SU-DHL-6 (cell line): ENCODE measurements around the gene MOSMO.

Source experiments
- H2AFZ ChIP-seq: fragments of 200-600 bp; sonication (generic); 2 replicates; pipeline ENCODE4 v1.6.1; 2014; ENCODE audit warnings: low read depth, mild to moderate bottlenecking, moderate library complexity, mixed read lengths, antibody characterized with exemption, low read length; ENCODE audit not compliant: severe bottlenecking
- H3F3A ChIP-seq: fragments of 200-600 bp; shearing (Covaris generic); 2 replicates; pipeline ENCODE4 v1.6.0; 2016; ENCODE audit warnings: antibody characterized with exemption, mild to moderate bottlenecking; ENCODE audit not compliant: insufficient read depth
- H3K27ac ChIP-seq: fragments of 200-600 bp; sonication (generic); 2 replicates; pipeline ENCODE4 v1.5.1; 2016; ENCODE audit warnings: low read depth, mild to moderate bottlenecking, low read length, moderate library complexity, mixed read lengths
- H3K27me3 ChIP-seq: fragments of 200-600 bp; sonication (generic), shearing (Covaris generic); 2 replicates; pipeline ENCODE4 v1.6.0; 2014; ENCODE audit warnings: mild to moderate bottlenecking, low read length
- H3K36me3 ChIP-seq: fragments of 200-600 bp; sonication (generic); 2 replicates; pipeline ENCODE4 v1.6.1; 2014; ENCODE audit warnings: mild to moderate bottlenecking, low read length, mixed read lengths
- H3K4me2 ChIP-seq: fragments of 300-600, 200-600 bp; shearing (Covaris generic), sonication (generic); 2 replicates; pipeline ENCODE4 v1.6.0; 2014; ENCODE audit warnings: low read length, low read depth, mild to moderate bottlenecking; ENCODE audit not compliant: poor library complexity, severe bottlenecking
- H3K4me3 ChIP-seq: fragments of 200-600 bp; sonication (generic); 2 replicates; pipeline ENCODE4 v1.5.1; 2014; ENCODE audit warnings: antibody characterized with exemption, low read length, mild to moderate bottlenecking, mixed read lengths; ENCODE audit not compliant: insufficient read depth, poor library complexity, severe bottlenecking
- H3K79me2 ChIP-seq: fragments of 200-600 bp; sonication (generic); 2 replicates; pipeline ENCODE4 v1.6.1; 2014; ENCODE audit warnings: mild to moderate bottlenecking, low read length, moderate library complexity; ENCODE audit not compliant: insufficient read depth
- H3K9ac ChIP-seq: fragments of 200-600 bp; sonication (generic); 2 replicates; pipeline ENCODE4 v1.7.0; 2014; ENCODE audit warnings: mild to moderate bottlenecking, low read length
- H3K9me2 ChIP-seq: fragments of 200-600 bp; sonication (generic); replicated peaks from 2 replicates; pipeline ENCODE4 v1.6.1; 2014; ENCODE audit warnings: low read length; ENCODE audit not compliant: insufficient read depth
- H3K9me3 ChIP-seq: fragments of 200-600 bp; sonication (generic); 2 replicates; pipeline ENCODE4 v1.6.1; 2014; ENCODE audit warnings: low read length, mixed read lengths; ENCODE audit not compliant: insufficient read depth
- H4K20me1 ChIP-seq: fragments of 200-600 bp; sonication (generic); 2 replicates; pipeline ENCODE4 v1.6.1; 2014; ENCODE audit warnings: low read depth, mild to moderate bottlenecking, antibody characterized with exemption, low read length, moderate library complexity, mixed read lengths
- CTCF ChIP-seq: fragments of 200-600 bp; sonication (generic); IDR thresholded peaks from one replicate; pipeline ENCODE4 v1.5.1; 2017; ENCODE audit warnings: antibody characterized with exemption, mild to moderate bottlenecking, low read length, moderate library complexity; ENCODE audit not compliant: insufficient read depth, poor library complexity, severe bottlenecking
- EZH2phosphoT487 ChIP-seq: fragments of 200-600 bp; sonication (generic), shearing (Covaris generic); conservative IDR thresholded peaks from 2 replicates; pipeline ENCODE4 v1.6.1; 2018; ENCODE audit warnings: mild to moderate bottlenecking, antibody characterized with exemption, low read length, moderate library complexity, mixed read lengths

MOSMO gene

GRCh38 chr16:22093331-22093730 is 85.4 kb downstream of the MOSMO start:
- no peaks in the 10 kb centered on the region for H3K79me2 ChIP-seq
- H3K36me3 ChIP-seq: no peaks in the 10 kb centered on the region
- no peaks in the 10 kb centered on the region for H4K20me1 ChIP-seq
- H3K27ac ChIP-seq: no peak overlapping the region
- H2AFZ ChIP-seq: no peak overlapping the region
- H3K4me2 ChIP-seq: no peak overlapping the region
- no peaks in the 10 kb centered on the region for H3K9me3 ChIP-seq
- no peaks in the 10 kb centered on the region for H3K9me2 ChIP-seq
- H3K27me3 ChIP-seq: no peaks in the 10 kb centered on the region
- TF ChIP-seq EZH2phosphoT487 (no peak), CTCF (no peak)
- no peaks in the 10 kb centered on the region for H3F3A ChIP-seq
- H3K9ac ChIP-seq: no peak overlapping the region
- H3K4me3 ChIP-seq: no peak overlapping the region

DNA sequence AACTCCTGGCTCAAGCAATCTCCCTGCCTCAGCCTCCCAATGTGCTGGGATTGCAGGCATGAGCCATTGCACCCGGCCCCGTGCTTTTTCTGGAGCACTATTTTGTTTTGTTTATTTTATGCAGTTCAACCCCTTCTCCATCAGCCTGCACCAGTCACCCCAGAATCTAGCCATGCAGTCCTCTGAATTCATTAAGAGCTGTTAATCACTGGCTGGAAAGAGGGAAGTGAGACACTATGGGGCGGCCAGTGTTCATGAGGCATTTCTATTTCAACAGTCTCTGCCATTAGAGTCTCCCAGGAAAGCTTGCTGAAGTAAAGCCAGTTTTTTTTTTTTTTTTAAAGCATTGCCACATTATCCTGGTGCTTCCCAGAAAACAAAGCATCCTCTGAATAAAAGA is 86.1 kb downstream of the MOSMO start:
- Histone ChIP-seq H3F3A (no peaks in the 10 kb centered on the region), H3K9me3 (no peaks in the 10 kb centered on the region), H4K20me1 (no peaks in the 10 kb centered on the region), H3K27ac (no peak overlapping the region), H3K9ac (no peak overlapping the region), H3K9me2 (no peaks in the 10 kb centered on the region), H3K4me3 (no peak overlapping the region), H3K4me2 (no peak overlapping the region), H2AFZ (no peak overlapping the region), H3K27me3 (no peaks in the 10 kb centered on the region), H3K79me2 (no peaks in the 10 kb centered on the region), H3K36me3 (no peaks in the 10 kb centered on the region)
- TF ChIP-seq CTCF (no peak), EZH2phosphoT487 (no peak)

GRCh38 chr16:22098405-22099255 is 90.7 kb downstream of the MOSMO start:
- Histone ChIP-seq H3K79me2 (no peaks in the 10 kb centered on the region), H3K9ac (no peak overlapping the region), H3K36me3 (no peaks in the 10 kb centered on the region), H3K9me3 (no peaks in the 10 kb centered on the region), H3K4me2 (peak overlapping the region; percentile 42), H3K27me3 (no peaks in the 10 kb centered on the region), H3K27ac (no peak overlapping the region), H3K9me2 (no peaks in the 10 kb centered on the region), H3K4me3 (no peak overlapping the region), H2AFZ (no peak overlapping the region), H3F3A (no peaks in the 10 kb centered on the region), H4K20me1 (no peaks in the 10 kb centered on the region)
- TF ChIP-seq EZH2phosphoT487 (no peak), CTCF (peak; percentile 66)
